Fibroblast of lung (primary cell): ENCODE measurements around the gene CFAP77. TPM values are rescaled to one million over a fixed set of nuclear protein-coding genes. Genes with fewer than 3 reads are reported as not detected.

ENCODE experiments used
- DNase-seq, 2 donors: peaks; one replicate each; pipeline versions ENCODE4 v3.0.0 to v3.0.0-alpha.2; 2010; ENCODE audit warnings: low read depth in 2 of 2
- H2AFZ ChIP-seq: 2 replicates; pipeline ENCODE4 v1.5.1; 2012; ENCODE audit warnings: low read length, control low read depth, inconsistent platforms
- H3K27ac ChIP-seq: 2 replicates; pipeline ENCODE4 v1.5.1; 2011; ENCODE audit warnings: low read length, control low read depth; ENCODE audit not compliant: insufficient read depth
- H3K27me3 ChIP-seq: 2 replicates; pipeline ENCODE4 v1.5.1; 2011; ENCODE audit warnings: mild to moderate bottlenecking, low read length; ENCODE audit not compliant: control insufficient read depth, insufficient read depth
- H3K36me3 ChIP-seq: 2 replicates; pipeline ENCODE4 v1.5.1; 2011; ENCODE audit warnings: low read length; ENCODE audit not compliant: control insufficient read depth, insufficient read depth
- H3K4me1 ChIP-seq: 2 replicates; pipeline ENCODE4 v1.5.1; 2011; ENCODE audit warnings: low read length; ENCODE audit not compliant: control insufficient read depth, insufficient read depth; ENCODE audit errors: extremely low read depth
- H3K4me2 ChIP-seq: 2 replicates; pipeline ENCODE4 v1.5.1; 2011; ENCODE audit warnings: low read length, control low read depth; ENCODE audit not compliant: insufficient read depth; ENCODE audit errors: extremely low read depth
- H3K4me3 ChIP-seq, 4 experiments: fragments of 200-600 bp in 1 of 4; sonication (generic) in 1 of 4; replicated peaks in 1 of 4; 2 replicates each; pipeline ENCODE4 v1.5.1; 2011 to 2016; ENCODE audit warnings: low read length in 4 of 4, low read depth in 3 of 4, mild to moderate bottlenecking in 3 of 4, control low read depth in 2 of 4, inconsistent platforms in 1 of 4, mixed read lengths in 1 of 4; ENCODE audit not compliant: insufficient read depth in 1 of 4; ENCODE audit errors: control extremely low read depth in 1 of 4
- H3K79me2 ChIP-seq: 2 replicates; pipeline ENCODE4 v1.5.1; 2012; ENCODE audit warnings: mild to moderate bottlenecking, low read length, inconsistent platforms; ENCODE audit not compliant: control insufficient read depth, insufficient read depth
- H3K9ac ChIP-seq: 2 replicates; pipeline ENCODE4 v1.5.1; 2011; ENCODE audit warnings: mild to moderate bottlenecking, low read length, control low read depth; ENCODE audit not compliant: insufficient read depth
- H3K9me3 ChIP-seq: 2 replicates; pipeline ENCODE4 v1.5.1; 2012; ENCODE audit warnings: low read depth, low read length; ENCODE audit not compliant: control insufficient read depth, insufficient read depth
- H4K20me1 ChIP-seq: 2 replicates; pipeline ENCODE4 v1.5.1; 2011; ENCODE audit warnings: low read length; ENCODE audit not compliant: control insufficient read depth, insufficient read depth; ENCODE audit errors: extremely low read depth
- CTCF ChIP-seq, 2 donors: IDR thresholded peaks in 1 of 2; conservative IDR thresholded peaks in 1 of 2; 1 replicate in 1 of 2; 2 replicates in 1 of 2; pipeline ENCODE4 v1.5.1; 2011 to 2012; ENCODE audit warnings: low read length in 2 of 2, control low read depth in 1 of 2, inconsistent platforms in 1 of 2, low read depth in 1 of 2, mild to moderate bottlenecking in 1 of 2
- EZH2 ChIP-seq: IDR thresholded peaks from 2 replicates; pipeline ENCODE4 v1.5.1; 2012; ENCODE audit warnings: low read length, control low read depth, mild to moderate bottlenecking; ENCODE audit errors: missing control alignments
- polyA plus RNA-seq, 2 donors: library from polyadenylated mRNA; depleted of rRNA in 1 of 2; stranded (reverse) in 1 of 2; unstranded in 1 of 2; fragments of >200 nt; gene quantifications; 2 replicates each; pipeline ENCODE4 v1.2.1, GENCODE V29; 2011 to 2012; ENCODE audit warnings: missing spikeins in 1 of 2
- total RNA-seq: library from RNA; depleted of rRNA; stranded (reverse); fragments of >200 nt; gene quantifications from 2 replicates; pipeline ENCODE4 v1.2.1, GENCODE V29; 2014

Gene CFAP77
- total and polyA plus RNA-seq, 2 donors (not counting 1 experiment from before 2014, with no cell fraction given) = not detected

GRCh38 chr9:132381966-132382541, 28.0 kb upstream of the CFAP77 start:
- Histone ChIP-seq H4K20me1 (no peaks in the 10 kb centered on the region), H3K27ac (no peak overlapping the region), H3K79me2 (no peaks in the 10 kb centered on the region), H3K4me3 (no peak overlapping the region), H3K4me1 (no peaks in the 10 kb centered on the region), H3K27me3 (no peaks in the 10 kb centered on the region), H3K9ac (no peak overlapping the region), H2AFZ (no peak overlapping the region), H3K4me2 (no peak overlapping the region), H3K9me3 (no peaks in the 10 kb centered on the region), H3K36me3 (peaks cover 19% of the 10 kb centered on the region)
- TF ChIP-seq CTCF (conservative IDR thresholded peaks at IDR 0.05 in 1 of 2, IDR thresholded peaks at IDR 0.05 in 1 of 2; ENCODE audit: low read depth in 1 of 2, low read length in 2 of 2) (no peak), EZH2 (no peak)
- no peak for DNase-seq

- Histone ChIP-seq H3K4me3 (no peak overlapping the region), H3K27ac (no peak overlapping the region), H3K4me1 (no peaks in the 10 kb centered on the region), H3K36me3 (peaks cover 12% of the 10 kb centered on the region), H3K4me2 (no peak overlapping the region), H4K20me1 (no peaks in the 10 kb centered on the region), H3K9ac (no peak overlapping the region), H3K79me2 (no peaks in the 10 kb centered on the region), H3K27me3 (no peaks in the 10 kb centered on the region), H2AFZ (no peak overlapping the region), H3K9me3 (no peaks in the 10 kb centered on the region)
- TF ChIP-seq CTCF (conservative IDR thresholded peaks at IDR 0.05 in 1 of 2, IDR thresholded peaks at IDR 0.05 in 1 of 2; ENCODE audit: low read depth in 1 of 2, low read length in 2 of 2) (no peak), EZH2 (no peak)
- no peak for DNase-seq
Observed at GRCh38 chr9:132383462-132383883, 26.5 kb upstream of the CFAP77 start.

- no peak overlapping the region for H3K9ac ChIP-seq
- H3K4me3 ChIP-seq = no peak overlapping the region
- no peak for TF ChIP-seq EZH2
- TF ChIP-seq CTCF (conservative IDR thresholded peaks at IDR 0.05 in 1 of 2, IDR thresholded peaks at IDR 0.05 in 1 of 2; ENCODE audit: low read depth in 1 of 2, low read length in 2 of 2) = no peak
- no peaks in the 10 kb centered on the region for H3K79me2 ChIP-seq
- no peak overlapping the region for H3K4me2 ChIP-seq
- DNase-seq = no peak
- H3K4me1 ChIP-seq = no peaks in the 10 kb centered on the region
- H4K20me1 ChIP-seq = no peaks in the 10 kb centered on the region
- peaks cover 10% of the 10 kb centered on the region for H3K36me3 ChIP-seq
- no peak overlapping the region for H3K27ac ChIP-seq
- H3K27me3 ChIP-seq = no peaks in the 10 kb centered on the region
- H2AFZ ChIP-seq = no peak overlapping the region
- no peaks in the 10 kb centered on the region for H3K9me3 ChIP-seq
Observed at GRCh38 chr9:132384376-132384775, 25.6 kb upstream of the CFAP77 start.
